Gastrocnemius medialis (tissue), 4 donors: Measurements from ENCODE around the gene PIH1D1.

Experiments used
- POLR2A ChIP-seq, 2 donors: fragments of 450-650 bp; IDR thresholded peaks; one replicate each; pipeline ENCODE4 v1.6.1; 2017; ENCODE audit warnings: antibody characterized with exemption in 2 of 2, mild to moderate bottlenecking in 2 of 2, moderate library complexity in 2 of 2
- TF ChIP-seq, protein P1 (sequence below), 5 experiments: fragments of 450-650 bp in 3 of 5; fragments of 200-600 bp in 2 of 5; sonication (generic) in 2 of 5; IDR thresholded peaks in 4 of 5; conservative IDR thresholded peaks in 1 of 5; 1 replicate in 4 of 5; 2 replicates in 1 of 5; pipeline ENCODE4 v1.5.1; 2016 to 2019; ENCODE audit warnings: antibody characterized with exemption in 5 of 5, mild to moderate bottlenecking in 3 of 5, moderate library complexity in 3 of 5

DNA sequence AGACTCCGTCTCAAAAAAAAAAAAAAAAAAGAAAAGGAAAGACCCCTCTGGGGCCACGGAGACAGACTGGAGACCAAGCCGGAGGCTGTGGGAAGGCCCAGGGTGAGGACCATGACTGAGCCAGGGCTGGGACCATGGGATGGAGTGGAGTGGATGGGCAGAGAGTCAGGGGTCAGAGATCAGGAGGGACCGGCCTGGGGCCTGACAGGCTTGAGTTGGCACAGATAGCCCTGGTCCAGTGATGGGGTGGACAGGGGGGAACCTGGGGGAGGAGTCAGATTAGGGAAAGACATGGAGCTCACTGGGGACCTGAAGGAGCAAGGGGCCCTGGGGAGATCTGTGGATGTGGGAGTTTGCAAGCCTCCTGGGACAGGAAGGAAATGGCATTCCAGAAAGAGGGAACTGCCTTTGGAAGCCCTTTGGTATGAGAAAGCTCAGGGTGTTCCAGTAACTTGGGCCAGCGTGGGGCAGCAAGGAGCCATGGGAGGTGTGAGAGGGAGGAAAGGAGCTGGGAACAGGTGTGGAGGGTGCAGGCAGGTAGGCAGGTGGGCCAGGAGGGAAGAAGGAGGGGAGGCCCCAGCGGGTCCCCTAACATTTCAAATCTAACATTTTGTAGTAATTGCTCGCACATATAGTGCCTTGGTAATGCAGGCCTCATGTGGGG lies 29.5 kb upstream of the PIH1D1 start:
- TF ChIP-seq, protein P1, sequence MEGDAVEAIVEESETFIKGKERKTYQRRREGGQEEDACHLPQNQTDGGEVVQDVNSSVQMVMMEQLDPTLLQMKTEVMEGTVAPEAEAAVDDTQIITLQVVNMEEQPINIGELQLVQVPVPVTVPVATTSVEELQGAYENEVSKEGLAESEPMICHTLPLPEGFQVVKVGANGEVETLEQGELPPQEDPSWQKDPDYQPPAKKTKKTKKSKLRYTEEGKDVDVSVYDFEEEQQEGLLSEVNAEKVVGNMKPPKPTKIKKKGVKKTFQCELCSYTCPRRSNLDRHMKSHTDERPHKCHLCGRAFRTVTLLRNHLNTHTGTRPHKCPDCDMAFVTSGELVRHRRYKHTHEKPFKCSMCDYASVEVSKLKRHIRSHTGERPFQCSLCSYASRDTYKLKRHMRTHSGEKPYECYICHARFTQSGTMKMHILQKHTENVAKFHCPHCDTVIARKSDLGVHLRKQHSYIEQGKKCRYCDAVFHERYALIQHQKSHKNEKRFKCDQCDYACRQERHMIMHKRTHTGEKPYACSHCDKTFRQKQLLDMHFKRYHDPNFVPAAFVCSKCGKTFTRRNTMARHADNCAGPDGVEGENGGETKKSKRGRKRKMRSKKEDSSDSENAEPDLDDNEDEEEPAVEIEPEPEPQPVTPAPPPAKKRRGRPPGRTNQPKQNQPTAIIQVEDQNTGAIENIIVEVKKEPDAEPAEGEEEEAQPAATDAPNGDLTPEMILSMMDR (IDR thresholded peaks at IDR 0.05 in 4 of 5, conservative IDR thresholded peaks at IDR 0.05 in 1 of 5), result no peak
- TF ChIP-seq POLR2A (IDR thresholded peaks at IDR 0.05), result no peak
